HEK293 (cell line): ENCODE results near the gene STX18.

Source experiments
- CTCF ChIA-PET: fragments of 350-600 bp; formaldehyde crosslinking; extraction: SDS; loops from one replicate; lab custom pipeline; 2021; ENCODE audit warnings: antibody characterized with exemption; lab: Yijun Ruan, JAX
- POLR2A ChIA-PET: fragments of 300-600 bp; formaldehyde crosslinking; extraction: SDS; loops from one replicate; lab custom pipeline; 2020; ENCODE audit warnings: antibody characterized with exemption, inconsistent platforms; lab: Yijun Ruan, JAX
- H3K27ac ChIP-seq: fragments of 200-500 bp; sonication (Bioruptor generic); 2 replicates; pipeline ENCODE4 v1.5.1; 2014; ENCODE audit warnings: low read depth, low read length, control low read depth, inconsistent platforms; ENCODE audit errors: extremely low read depth
- H3K36me3 ChIP-seq, 2 experiments: fragments of 200-500 bp in 1 of 2; sonication (Bioruptor generic) in 1 of 2; 1 replicate in 1 of 2; 2 replicates in 1 of 2; pipeline ENCODE4 v1.5.1; 2014 to 2017; ENCODE audit warnings: inconsistent platforms in 2 of 2, low read length in 2 of 2; ENCODE audit not compliant: control insufficient read depth in 2 of 2, insufficient read depth in 1 of 2
- H3K4me1 ChIP-seq: fragments of 200-500 bp; sonication (Bioruptor generic); 2 replicates; pipeline ENCODE4 v1.5.1; 2014; ENCODE audit warnings: mild to moderate bottlenecking, low read length, inconsistent platforms; ENCODE audit not compliant: control insufficient read depth, insufficient read depth
- H3K4me3 ChIP-seq: 2 replicates; pipeline ENCODE4 v1.5.1; 2011; ENCODE audit warnings: low read depth, mild to moderate bottlenecking, control low read depth, low read length, moderate library complexity
- H3K9me3 ChIP-seq: fragments of 200-500 bp; sonication (Bioruptor generic); 2 replicates; pipeline ENCODE4 v1.5.1; 2014; ENCODE audit warnings: low read depth, low read length, inconsistent platforms; ENCODE audit not compliant: control insufficient read depth, insufficient read depth
- BCL11B ChIP-seq: fragments of 450-650 bp; formaldehyde crosslinking; IDR thresholded peaks from 2 replicates; pipeline ENCODE4 v1.5.1; 2016; ENCODE audit warnings: low read depth, missing biosample characterization, missing genetic modification characterization
- KLF1 ChIP-seq: fragments of 450-650 bp; formaldehyde crosslinking; IDR thresholded peaks from 2 replicates; pipeline ENCODE4 v1.5.1; 2016; ENCODE audit warnings: missing biosample characterization, missing genetic modification characterization
- PRDM1 ChIP-seq: fragments of 450-650 bp; formaldehyde crosslinking; IDR thresholded peaks from 2 replicates; pipeline ENCODE4; 2016; ENCODE audit warnings: missing biosample characterization, missing genetic modification characterization
- RBAK ChIP-seq: fragments of 450-650 bp; formaldehyde crosslinking; IDR thresholded peaks from 2 replicates; pipeline ENCODE4 v1.5.1; 2016; ENCODE audit warnings: missing biosample characterization, missing genetic modification characterization
- SCRT1 ChIP-seq: fragments of 450-650 bp; formaldehyde crosslinking; IDR thresholded peaks from 2 replicates; pipeline ENCODE4 v1.5.1; 2016; ENCODE audit warnings: missing biosample characterization, missing genetic modification characterization, borderline replicate concordance
- YY1 ChIP-seq: fragments of 450-650 bp; formaldehyde crosslinking; IDR thresholded peaks from 2 replicates; pipeline ENCODE4 v1.5.1; 2018; ENCODE audit warnings: missing biosample characterization, missing genetic modification characterization
- ZBTB21 ChIP-seq: fragments of 450-650 bp; formaldehyde crosslinking; IDR thresholded peaks from 2 replicates; pipeline ENCODE4 v1.5.1; 2017; ENCODE audit warnings: missing biosample characterization, missing genetic modification characterization
- ZBTB48 ChIP-seq: fragments of 450-650 bp; formaldehyde crosslinking; IDR thresholded peaks from 2 replicates; pipeline ENCODE4 v1.5.1; 2016; ENCODE audit warnings: missing biosample characterization, missing genetic modification characterization
- ZFP37 ChIP-seq: fragments of 450-650 bp; formaldehyde crosslinking; IDR thresholded peaks from 2 replicates; pipeline ENCODE4 v1.5.1; 2016; ENCODE audit warnings: missing biosample characterization, missing genetic modification characterization
- ZFP41 ChIP-seq: fragments of 450-650 bp; formaldehyde crosslinking; IDR thresholded peaks from 2 replicates; pipeline ENCODE4 v1.5.1; 2016; ENCODE audit warnings: missing biosample characterization, missing genetic modification characterization, borderline replicate concordance
- ZNF157 ChIP-seq: fragments of 450-650 bp; formaldehyde crosslinking; IDR thresholded peaks from 2 replicates; pipeline ENCODE4 v1.5.1; 2016; ENCODE audit warnings: missing biosample characterization, missing genetic modification characterization
- ZNF16 ChIP-seq: fragments of 450-650 bp; formaldehyde crosslinking; IDR thresholded peaks from 2 replicates; pipeline ENCODE4 v1.5.1; 2016; ENCODE audit warnings: low read depth, missing biosample characterization, missing genetic modification characterization
- ZNF175 ChIP-seq: fragments of 450-650 bp; formaldehyde crosslinking; IDR thresholded peaks from 2 replicates; pipeline ENCODE4 v1.5.1; 2016; ENCODE audit warnings: missing biosample characterization, missing genetic modification characterization
- ZNF211 ChIP-seq: fragments of 450-650 bp; formaldehyde crosslinking; IDR thresholded peaks from 2 replicates; pipeline ENCODE4 v1.5.1; 2016; ENCODE audit warnings: low read depth, missing biosample characterization, missing genetic modification characterization
- ZNF221 ChIP-seq: fragments of 450-650 bp; formaldehyde crosslinking; IDR thresholded peaks from 2 replicates; pipeline ENCODE4 v1.5.1; 2017; ENCODE audit warnings: missing biosample characterization, missing genetic modification characterization, borderline replicate concordance
- ZNF24 ChIP-seq: fragments of 450-650 bp; formaldehyde crosslinking; IDR thresholded peaks from 2 replicates; pipeline ENCODE4 v1.5.1; 2016; ENCODE audit warnings: missing biosample characterization, missing genetic modification characterization
- ZNF26 ChIP-seq: fragments of 450-650 bp; formaldehyde crosslinking; IDR thresholded peaks from 2 replicates; pipeline ENCODE4 v1.5.1; 2016; ENCODE audit warnings: missing biosample characterization, missing genetic modification characterization
- ZNF488 ChIP-seq: fragments of 450-650 bp; formaldehyde crosslinking; IDR thresholded peaks from 2 replicates; pipeline ENCODE4 v1.5.1; 2016; ENCODE audit warnings: missing biosample characterization, missing genetic modification characterization
- ZNF510 ChIP-seq: fragments of 450-650 bp; formaldehyde crosslinking; IDR thresholded peaks from 2 replicates; pipeline ENCODE4 v1.5.1; 2018; ENCODE audit warnings: mild to moderate bottlenecking, missing genetic modification characterization, missing biosample characterization; ENCODE audit not compliant: insufficient replicate concordance

Gene STX18

GRCh38 chr4:4377732-4378460, 164.0 kb downstream of the STX18 start (continued):
- no peak for TF ChIP-seq ZNF26
- TF ChIP-seq ZNF510 (tag by site-specific recombination), result no peak
- TF ChIP-seq PRDM1 (tag by site-specific recombination), result no peak

GRCh38 chr4:4377191-4377590, 164.7 kb downstream of the STX18 start:
- Histone ChIP-seq H3K9me3 (no peaks in the 10 kb centered on the region), H3K4me1 (no peaks in the 10 kb centered on the region), H3K27ac (no peak overlapping the region), H3K4me3 (no peak overlapping the region), H3K36me3 (no peaks in the 10 kb centered on the region)
- ChIA-PET POLR2A (no interaction called here), CTCF (no interaction called here)
- TF ChIP-seq ZNF488 (tag by site-specific recombination), result no peak
- TF ChIP-seq BCL11B (tag by site-specific recombination), result no peak
- no peak for TF ChIP-seq ZFP41 (tag by site-specific recombination)
- TF ChIP-seq ZNF175 (tag by site-specific recombination), result no peak
- no peak for TF ChIP-seq ZBTB48 (tag by site-specific recombination)
- no peak for TF ChIP-seq KLF1 (tag by site-specific recombination)
- no peak for TF ChIP-seq ZBTB21
- TF ChIP-seq ZNF24 (tag by site-specific recombination), result no peak
- no peak for TF ChIP-seq RBAK (tag by site-specific recombination)
- TF ChIP-seq ZFP37 (tag by site-specific recombination), result no peak
- TF ChIP-seq ZNF211 (tag by site-specific recombination), result no peak

GRCh38 chr4:4376074-4376473, 165.8 kb downstream of the STX18 start:
- TF ChIP-seq SCRT1 (tag by site-specific recombination), result no peak
- no peak for TF ChIP-seq ZBTB21
- no peak for TF ChIP-seq ZNF24 (tag by site-specific recombination)
- TF ChIP-seq ZNF157 (tag by site-specific recombination), result no peak
- TF ChIP-seq YY1 (tag by site-specific recombination), result no peak
- TF ChIP-seq ZNF16 (tag by site-specific recombination), result no peak
- TF ChIP-seq ZNF221 (tag by site-specific recombination), result no peak
- H3K27ac ChIP-seq, result no peak overlapping the region
- H3K36me3 ChIP-seq, result no peaks in the 10 kb centered on the region
- ChIA-PET POLR2A (interaction anchor here (0.6 kb wide), 1 partner anchor 44 kb away, joined by 6 read pairs; no protein-coding TSS in a partner anchor), CTCF (interaction anchor here (1.9 kb wide), 1 partner anchor 9 kb away, joined by 6 read pairs; no protein-coding TSS in a partner anchor)
- H3K4me1 ChIP-seq, result no peaks in the 10 kb centered on the region
- no peaks in the 10 kb centered on the region for H3K9me3 ChIP-seq
- H3K4me3 ChIP-seq, result no peak overlapping the region
